ENCODE results near the gene CADM1. TPM values are rescaled to one million over a fixed set of nuclear protein-coding genes. Genes with fewer than 3 reads are reported as not detected.
"Not testable (repeated sequence)": the region's sequence is repeated elsewhere in the genome, so short reads cannot be mapped to it uniquely, and the experiment has no call there.

The CADM1 gene
- polyA plus RNA-seq, 4 donors: 130 to 282 (median 144) TPM

DNA sequence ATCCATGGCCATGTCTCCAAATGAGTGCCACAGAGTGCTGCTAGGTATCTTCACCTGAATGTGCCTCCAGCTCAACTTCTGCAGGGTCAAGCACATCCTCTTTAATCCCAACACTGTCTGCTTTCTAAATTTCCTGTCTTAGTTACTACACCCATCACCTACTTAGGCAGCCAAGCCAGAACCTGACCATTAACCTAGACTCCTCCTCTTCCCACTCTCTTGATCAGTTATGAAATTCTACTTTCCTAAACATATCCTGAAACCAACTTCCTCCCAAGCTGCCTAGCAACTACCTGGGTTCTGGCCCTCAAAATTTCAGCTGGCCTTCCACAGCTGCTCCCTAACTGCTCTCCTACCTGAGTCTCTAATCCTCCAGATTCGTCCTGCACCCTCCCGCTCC is 22.7 kb downstream of the CADM1 start:
- DNase-seq (ENCODE audit: low read depth in 4 of 4, low spot score in 3 of 4): no peak

DNA sequence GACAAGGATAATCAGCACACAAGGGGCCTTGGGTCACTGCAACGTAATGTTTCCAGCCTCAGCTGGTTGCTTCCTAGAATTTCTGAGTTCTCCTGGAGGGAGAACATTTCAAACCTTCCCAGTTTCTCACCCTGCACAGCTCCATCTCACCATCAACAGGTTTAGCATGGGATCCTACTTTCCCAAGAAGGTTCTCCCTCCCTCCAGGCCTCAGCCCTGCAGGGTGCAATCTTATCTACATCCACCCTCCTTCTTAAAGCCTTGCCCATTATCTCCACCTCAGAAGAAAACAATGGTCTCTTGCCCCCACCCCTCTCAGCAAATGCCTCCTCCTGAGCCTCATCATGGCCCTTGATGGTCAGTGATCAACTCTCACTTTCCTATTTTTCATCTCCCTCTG is 23.6 kb downstream of the CADM1 start:
- DNase-seq (ENCODE audit: low read depth in 4 of 4, low spot score in 3 of 4): no peak

DNA sequence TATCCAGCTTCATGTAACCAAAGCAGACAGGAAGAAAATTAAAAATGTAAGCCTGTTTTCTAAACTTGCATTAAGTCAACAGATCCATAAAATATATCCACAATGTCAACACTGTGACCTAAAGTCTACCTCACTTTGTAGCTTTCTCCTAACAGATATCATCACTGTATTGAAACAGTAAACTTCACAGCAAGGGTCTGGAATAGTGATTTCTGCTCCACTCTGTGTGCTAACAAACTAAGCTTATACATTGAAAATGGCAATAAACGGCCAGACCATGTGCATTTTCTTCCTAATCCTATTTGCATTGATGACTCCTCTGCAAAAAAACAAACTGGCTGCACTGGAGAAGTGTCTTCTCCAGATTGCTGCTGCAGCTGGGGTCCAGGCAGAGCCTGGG is 26.8 kb downstream of the CADM1 start:
- DNase-seq (ENCODE audit: low read depth in 4 of 4, low spot score in 3 of 4): no peak

DNA sequence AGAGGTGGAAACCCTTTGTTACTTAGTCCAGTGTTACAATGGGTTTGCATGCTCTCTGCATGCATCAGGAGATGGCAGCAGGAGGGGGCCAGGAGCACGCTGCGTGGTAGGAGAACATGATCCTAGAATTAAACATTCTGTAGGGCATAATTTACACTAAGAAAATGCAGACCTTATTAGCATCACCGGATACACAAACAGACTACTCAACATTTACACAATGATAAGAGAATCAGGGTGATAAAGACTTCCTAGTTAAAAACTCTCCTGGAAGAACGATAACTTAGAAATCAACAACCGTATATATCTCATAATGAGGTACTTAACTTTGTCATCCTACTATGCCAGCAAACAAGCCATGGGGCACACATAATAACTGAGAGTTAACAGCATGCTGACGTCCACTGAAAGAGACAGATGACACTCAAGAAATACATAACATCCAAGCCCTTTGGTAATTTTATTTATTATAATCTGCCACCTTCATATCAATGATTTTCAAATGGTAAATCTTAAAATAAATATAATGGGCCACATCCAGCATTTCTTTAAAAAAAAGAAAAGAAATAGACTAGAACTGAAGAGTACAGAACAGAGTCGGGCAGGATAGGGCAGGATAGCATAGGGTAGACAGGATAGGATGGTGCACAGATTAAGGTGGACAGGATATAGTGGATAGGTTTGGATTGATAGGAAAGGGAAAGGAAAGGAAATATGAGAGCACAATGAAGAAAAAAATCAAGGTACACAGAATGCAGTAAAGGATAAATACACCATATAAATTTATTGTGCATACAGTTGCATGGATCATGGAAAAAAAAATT is 27.5 kb downstream of the CADM1 start:
- DNase-seq (ENCODE audit: low read depth in 4 of 4, low spot score in 3 of 4): no peak

DNA sequence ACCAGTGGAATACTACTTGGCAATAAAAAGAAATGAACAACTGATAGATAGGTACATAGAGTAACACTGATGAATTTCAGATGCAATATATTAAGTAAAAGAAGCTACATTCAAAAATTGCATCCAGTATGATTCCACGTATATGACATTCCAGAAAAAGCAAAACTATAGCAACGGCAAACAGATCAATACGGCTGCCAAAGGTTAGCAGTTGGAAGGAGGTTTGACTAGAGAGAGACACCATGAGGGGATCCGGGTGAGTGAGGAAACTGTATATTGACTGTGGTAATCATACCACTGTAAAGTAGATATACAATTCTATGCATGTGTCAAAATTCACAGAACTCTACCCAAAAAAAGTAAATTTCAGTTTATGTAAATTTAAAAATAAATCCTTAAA is 28.7 kb downstream of the CADM1 start:
- no peak for DNase-seq (ENCODE audit: low read depth in 4 of 4, low spot score in 3 of 4)

DNA sequence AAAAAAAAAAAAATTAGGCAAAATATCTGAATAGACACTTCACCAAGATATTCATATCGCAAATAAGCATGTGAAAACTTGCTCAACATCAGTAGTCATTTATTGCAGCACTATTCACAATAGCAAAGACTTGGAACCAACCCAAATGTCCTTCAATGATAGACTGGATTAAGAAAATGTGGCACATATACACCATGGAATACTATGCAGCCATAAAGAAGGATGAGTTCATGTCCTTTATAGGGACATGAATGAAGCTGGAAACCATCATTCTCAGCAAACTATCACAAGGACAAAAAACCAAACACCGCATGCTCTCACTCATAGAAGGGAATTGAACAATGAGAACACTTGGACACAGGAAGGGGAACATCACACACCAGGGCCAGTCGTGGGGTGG is 29.9 kb downstream of the CADM1 start:
- DNase-seq (ENCODE audit: low read depth in 4 of 4, low spot score in 3 of 4): not testable (repeated sequence)

DNA sequence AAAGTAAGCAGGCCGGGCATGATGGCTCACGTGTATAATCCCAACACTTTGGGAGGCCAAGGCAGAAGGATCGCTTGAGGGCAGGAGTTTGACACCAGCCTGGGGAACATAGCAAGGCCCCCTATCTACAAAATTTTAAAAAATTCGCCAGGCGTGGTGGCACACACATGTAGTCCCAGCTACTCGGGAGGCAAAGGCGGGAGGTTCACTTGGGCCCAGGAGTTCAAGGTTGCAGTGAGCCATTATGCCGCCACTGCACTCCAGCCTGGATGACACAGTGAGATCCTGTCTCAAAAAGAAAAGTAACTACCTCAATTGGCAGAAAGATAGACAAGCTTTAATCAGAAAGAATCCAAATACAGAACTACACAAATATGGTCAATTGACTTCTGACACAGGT is 31.0 kb downstream of the CADM1 start:
- DNase-seq (ENCODE audit: low read depth in 4 of 4, low spot score in 3 of 4): no peak

DNA sequence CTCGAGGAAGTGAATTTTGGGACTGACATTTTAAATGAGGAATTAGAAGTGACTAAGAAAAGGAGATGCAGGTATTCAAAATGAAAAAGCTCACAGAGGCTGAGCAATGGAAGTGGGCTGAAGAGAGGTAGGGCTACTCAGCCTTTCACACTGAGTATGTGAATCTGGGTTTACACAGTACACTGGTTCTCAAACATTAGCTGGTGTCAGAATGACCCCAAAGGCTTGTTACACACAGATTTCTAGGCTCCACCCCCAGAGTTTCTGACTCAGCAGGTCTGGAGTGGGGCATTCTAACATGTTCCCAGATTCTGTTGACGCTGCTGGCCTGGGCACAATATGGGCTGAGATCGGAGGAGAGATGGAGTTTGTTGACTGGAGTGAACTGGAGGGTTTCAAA is 32.8 kb downstream of the CADM1 start:
- DNase-seq (ENCODE audit: low read depth in 4 of 4, low spot score in 3 of 4): no peak

DNA sequence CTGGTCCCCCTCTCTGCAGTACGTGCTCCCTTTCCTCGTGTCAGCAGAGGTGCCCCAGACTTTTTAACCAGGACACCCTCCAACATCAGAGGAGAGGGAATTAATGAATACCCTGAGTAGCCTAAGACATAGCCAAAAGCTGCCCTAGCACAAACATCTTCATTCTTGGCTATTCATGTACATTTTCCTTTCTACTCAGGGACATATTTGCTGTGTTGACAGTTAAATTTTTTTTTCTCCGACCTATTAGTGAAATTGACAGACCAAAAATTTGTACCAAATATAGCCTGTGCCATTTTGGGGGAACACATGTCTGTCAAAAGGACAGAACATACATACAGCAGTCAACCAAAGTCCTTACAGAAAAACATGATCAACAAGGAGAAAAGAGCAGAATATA is 33.3 kb downstream of the CADM1 start:
- DNase-seq (ENCODE audit: low read depth in 4 of 4, low spot score in 3 of 4): no peak

DNA sequence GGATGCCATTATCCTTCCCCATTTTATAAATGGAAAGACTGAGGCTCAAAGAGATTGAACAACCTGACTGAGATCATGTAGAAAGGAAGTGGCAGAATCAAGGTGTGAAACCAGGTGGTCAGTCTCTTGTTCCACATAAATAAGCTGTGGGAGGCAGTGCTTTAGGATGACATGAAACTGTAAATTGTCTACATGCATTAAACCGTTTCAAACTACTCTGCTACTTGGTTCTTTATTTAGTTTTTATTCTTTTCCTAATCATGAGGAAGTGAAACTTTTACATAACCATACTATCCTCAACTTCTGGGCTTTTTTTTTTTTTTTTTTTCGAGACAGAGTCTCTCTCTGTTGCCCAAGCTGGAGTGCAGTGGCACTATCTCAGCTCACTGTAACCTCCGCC is 34.9 kb downstream of the CADM1 start:
- no peak for DNase-seq (ENCODE audit: low read depth in 4 of 4, low spot score in 3 of 4)

DNA sequence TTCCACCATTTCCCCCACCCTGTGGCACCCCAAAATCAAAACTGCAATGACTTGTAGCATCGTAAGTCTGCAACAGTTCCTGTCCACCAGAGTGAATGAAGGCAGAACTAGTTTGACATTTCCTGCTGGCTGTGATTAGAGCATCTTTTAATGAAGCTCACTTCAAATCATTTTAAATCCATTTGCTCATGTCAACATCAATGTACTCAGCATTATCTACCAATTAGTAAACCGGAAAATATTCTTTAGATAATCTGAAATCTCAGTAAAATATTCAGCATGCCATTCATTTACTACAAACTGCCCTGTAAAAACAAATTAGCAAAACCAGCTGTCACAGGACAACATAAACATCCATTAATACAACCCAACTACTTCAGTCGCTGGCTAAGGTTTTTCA is 38.1 kb downstream of the CADM1 start:
- no peak for DNase-seq (ENCODE audit: low read depth in 4 of 4, low spot score in 3 of 4)

DNA sequence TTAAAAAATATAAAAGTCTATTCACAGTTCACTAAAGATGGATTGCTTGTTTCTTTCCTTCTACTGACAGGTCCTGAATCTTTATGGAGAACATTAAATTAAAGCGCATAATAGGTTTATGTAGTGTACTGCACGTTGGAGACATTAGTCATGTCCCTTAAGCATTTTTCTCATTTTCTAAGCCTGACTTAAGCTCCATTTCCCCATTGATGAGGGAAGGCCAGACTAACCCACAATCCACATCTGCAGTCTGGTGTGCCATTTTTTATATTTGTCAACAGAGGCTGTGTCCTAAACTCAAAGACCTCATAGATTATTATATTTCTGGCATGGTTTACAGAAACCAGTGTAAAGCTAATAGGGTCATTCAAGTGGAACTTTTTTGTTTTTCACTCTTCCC is 39.9 kb downstream of the CADM1 start:
- no peak for DNase-seq (ENCODE audit: low read depth in 4 of 4, low spot score in 3 of 4)

DNA sequence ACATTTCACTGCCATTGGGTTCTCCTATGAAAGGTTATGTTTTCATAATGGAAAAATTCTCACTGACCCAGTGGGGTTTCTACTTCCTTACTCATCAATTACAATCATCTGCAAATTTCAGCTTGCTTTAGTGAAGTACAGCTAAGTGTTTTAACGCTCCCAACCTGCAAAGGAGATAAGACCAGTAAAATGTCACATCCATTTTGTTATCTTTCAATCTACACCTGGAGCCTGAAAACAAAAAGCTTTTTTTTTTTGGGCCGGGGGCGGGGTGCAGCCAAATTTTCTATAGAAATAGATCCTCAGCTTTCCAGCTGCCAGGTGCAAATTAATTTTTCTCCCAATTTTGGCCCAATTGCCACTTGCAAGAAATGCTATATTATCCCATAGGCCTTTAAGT is 40.6 kb downstream of the CADM1 start:
- no peak for DNase-seq (ENCODE audit: low read depth in 4 of 4, low spot score in 3 of 4)

DNA sequence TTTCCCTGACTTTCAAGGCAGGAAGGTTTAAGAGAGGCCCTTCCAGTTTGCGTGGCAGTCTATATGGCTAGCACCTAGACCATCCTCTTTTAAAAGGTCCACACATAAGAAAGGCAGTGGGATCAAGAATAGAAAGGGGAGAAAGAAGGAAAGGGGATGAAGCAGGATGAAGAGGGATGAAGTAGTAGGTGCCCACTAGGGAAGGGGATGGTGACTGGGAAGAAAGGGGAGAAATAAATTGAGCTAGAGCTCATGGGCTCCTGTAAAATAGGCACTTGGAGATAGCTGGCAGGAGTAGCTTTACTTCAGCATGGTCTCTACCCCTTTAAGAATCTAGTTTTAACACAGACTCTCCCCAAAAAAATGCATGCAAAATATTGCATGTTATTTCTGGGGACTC is 41.5 kb downstream of the CADM1 start:
- DNase-seq (ENCODE audit: low read depth in 4 of 4, low spot score in 3 of 4): no peak

DNA sequence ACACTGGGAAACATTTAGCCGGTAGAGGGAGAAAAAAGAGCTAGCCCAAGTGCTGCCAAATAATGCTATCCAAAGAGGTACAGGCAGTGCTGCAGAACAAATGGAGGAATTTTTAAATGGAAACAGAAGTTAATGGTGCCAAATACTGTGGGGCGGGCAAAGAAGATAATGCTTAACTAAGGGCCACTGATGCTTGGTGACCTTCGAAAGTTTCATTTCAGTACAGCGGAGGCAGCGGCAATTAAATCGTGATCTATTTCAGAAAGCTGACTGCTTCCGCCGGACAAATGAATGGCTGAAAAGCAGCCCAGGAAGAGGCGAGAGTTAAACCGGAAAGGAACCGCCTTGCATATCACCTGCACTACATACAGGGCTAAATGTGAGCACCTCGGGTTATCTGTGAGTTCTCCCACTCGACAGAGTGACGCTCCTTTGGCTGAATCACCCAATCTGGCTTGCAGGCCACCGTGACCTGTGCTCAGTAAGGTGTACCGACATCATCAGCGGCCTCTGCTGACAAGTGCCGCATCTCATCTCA is 42.1 kb downstream of the CADM1 start:
- peak in 1 of 4 donors; percentile 21 for DNase-seq (ENCODE audit: low read depth in 4 of 4, low spot score in 3 of 4)

DNA sequence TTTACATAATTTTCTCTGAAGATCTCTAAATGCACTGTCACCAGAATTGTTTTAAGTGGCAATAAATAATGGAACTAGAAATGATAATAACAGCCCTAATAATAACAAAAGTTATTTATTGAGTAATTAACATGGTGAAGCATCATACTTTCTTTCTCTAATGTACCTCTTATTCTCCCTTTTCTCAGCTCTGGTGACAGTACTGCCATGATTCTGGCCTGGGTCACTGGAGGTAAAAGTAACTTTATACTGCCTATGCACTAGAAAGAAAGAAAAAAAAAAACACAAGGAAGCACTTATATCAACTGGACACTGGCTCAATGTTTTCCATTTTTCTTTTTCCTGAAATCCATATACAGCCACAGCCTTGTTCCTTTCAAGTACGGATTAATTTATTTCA is 43.7 kb downstream of the CADM1 start:
- DNase-seq (ENCODE audit: low read depth in 4 of 4, low spot score in 3 of 4): no peak

DNA sequence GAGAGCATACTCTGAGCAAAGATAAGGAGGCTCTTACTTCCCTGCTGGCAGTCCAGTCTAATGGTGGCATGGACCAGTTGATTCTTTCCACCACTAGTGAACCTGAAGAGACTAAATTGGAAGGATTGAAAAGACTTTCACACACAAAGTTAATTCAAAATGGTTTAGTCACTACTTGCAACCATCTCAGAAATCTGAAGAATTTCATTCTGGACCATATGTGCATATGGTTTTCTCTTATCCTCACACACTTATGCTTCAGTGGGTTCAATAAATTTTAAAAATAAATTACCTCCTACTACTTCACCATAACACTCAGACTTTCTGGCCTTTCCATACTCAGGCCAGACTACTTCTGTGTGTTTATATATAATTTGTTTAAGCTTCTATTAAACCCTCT is 44.7 kb downstream of the CADM1 start:
- DNase-seq (ENCODE audit: low read depth in 4 of 4, low spot score in 3 of 4): no peak

DNA sequence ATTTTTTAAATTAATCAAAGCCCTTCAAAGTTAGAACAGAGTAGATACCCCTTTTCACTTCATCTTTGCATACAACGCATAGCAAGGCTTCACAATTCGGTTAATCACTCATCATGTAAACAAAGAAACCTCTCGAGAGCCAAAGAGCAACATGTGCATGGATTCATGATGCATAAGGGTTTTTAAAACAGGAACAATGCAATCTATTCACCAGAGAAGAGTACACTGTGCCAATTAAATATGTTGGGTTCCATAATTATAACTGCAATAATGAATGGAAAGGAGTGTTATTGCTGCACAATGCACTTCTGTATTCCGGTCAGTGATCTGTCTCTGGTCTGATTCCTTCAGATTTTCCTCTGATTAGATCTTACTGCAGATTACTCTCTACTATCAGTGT is 45.3 kb downstream of the CADM1 start:
- no peak for DNase-seq (ENCODE audit: low read depth in 4 of 4, low spot score in 3 of 4)

DNA sequence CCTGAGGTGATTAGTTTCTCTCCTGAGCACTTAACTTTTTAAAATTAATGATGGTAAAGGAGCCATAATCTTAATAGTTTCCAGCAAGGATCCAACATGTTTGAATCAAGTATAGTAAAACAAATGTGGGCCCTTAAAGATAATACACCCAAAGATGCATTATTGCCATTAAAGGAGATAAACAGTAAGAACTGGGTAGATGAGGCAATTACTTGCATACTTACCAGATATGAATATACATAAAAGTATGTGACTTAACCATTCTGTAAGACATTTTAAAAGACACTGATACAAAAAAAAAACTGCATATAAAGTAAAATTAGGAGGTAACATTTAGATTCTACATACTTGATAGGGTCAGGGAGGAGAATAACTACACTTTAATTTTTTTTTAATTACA is 48.2 kb downstream of the CADM1 start:
- DNase-seq (ENCODE audit: low read depth in 4 of 4, low spot score in 3 of 4): no peak

DNA sequence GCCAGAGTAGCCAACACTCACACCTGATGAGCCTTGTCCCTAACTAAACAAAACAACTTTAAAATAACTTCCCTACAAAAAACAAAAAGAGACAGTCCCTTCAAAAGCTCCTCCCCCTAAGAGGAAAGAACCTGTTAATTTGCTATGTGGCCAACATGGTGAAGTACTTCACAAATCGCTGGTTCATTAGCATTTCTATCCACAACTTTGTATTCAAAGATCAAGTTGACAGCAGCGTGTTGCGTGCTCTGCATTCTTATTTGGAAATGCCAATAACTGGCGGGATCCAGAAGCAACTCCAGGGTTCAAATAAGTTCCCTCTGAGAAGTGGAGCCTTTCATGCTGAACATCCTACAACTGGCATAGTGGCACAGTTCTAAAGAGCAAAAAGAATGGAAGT is 48.6 kb downstream of the CADM1 start:
- no peak for DNase-seq (ENCODE audit: low read depth in 4 of 4, low spot score in 3 of 4)

DNA sequence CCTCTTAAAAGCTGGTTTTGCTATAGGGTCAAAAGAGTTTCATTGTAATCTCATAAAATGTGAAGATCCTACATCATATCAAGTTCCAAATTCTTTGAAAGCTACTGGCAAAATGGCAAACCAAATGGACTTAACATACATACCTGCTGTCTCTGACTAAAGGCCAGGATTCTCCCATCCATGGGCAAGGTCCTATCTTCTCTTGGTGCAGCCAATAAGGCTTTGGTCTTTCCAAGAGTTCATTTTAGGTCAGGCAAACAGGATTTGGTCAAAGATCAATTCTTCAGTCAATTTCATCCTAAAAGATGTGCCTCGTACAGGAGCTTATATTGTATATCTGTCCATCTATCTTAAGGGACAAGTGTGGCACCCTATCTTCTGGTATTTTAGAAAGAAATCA is 49.7 kb downstream of the CADM1 start:
- DNase-seq (ENCODE audit: low read depth in 4 of 4, low spot score in 3 of 4): no peak

DNA sequence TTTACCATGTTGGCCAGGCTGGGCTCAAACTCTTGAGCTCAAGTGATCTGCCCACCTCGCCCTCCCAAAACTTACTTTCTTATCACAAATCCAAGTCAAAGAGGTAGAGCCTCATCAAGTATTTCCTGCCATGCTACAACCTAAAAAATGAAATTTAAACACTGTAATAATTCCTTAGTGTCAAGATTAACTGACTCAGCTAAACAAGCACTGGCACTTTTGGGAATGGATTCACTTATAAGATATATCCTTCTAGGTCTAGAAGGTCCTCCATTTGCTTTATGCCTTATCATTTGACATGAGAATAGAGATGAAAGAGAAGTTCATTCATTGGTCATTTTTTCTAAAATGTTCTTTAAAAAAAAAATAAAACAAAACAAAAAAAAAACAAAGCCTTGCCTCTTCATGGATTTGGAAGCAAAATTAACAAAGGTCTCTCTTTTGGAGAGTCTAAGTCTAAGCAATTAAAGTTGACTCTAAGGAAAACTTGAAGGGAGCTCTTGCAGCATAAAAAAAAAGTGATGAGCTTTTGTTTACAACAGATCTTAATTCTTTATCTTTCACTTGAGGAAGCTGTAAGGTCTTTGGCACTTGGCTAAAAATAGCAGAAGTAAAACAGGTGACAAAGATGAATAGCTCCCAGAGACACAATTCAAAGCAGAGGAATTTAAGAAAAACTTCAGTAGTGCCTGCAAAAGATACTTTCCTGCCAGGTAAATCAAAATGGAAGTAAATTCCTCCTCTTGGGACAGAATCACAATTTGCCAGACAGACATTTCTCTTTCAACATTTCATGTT is 50.3 kb downstream of the CADM1 start:
- DNase-seq (ENCODE audit: low read depth in 4 of 4, low spot score in 3 of 4): no peak

Measured in left renal pelvis (tissue), 4 donors.